ENCODE measurements around the gene A2ML1. TPM values are rescaled to one million over a fixed set of nuclear protein-coding genes. Genes with fewer than 3 reads are reported as not detected.
"Not testable (repeated sequence)": the region's sequence is repeated elsewhere in the genome, so short reads cannot be mapped to it uniquely, and the experiment has no call there.

The A2ML1 gene
- total RNA-seq, 1 donor from 2014 or later, result not detected

DNA sequence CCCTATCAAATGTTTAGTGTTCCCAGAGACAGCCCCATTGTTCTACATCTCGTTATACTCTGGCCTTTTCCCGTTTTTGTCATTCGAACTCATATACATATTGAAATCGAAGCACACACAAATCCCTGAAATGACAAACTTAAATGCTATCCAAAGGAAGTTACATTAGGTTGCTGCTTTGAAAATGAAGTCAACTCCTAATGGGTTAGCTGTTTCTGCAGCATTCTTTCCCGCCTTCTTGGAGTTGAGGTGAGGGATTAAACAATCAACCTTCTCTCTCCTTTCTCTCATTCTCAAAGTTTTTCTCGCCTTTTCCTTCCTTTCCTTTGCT, 91.2 kb downstream of the A2ML1 start:
- H3K4me1 ChIP-seq (ENCODE audit: control insufficient read depth in 3 of 3, insufficient read depth in 3 of 3, low read length in 3 of 3), result peaks cover 12 to 18% (median 17%) of the 10 kb centered on the region in 3 donors
- no peaks in the 10 kb centered on the region for H3K9me3 ChIP-seq (ENCODE audit: control insufficient read depth in 3 of 3, low read length in 3 of 3)
- peak overlapping the region; percentile 75 for H3K27ac ChIP-seq (ENCODE audit: low read depth, low read length)
- H3K9ac ChIP-seq (ENCODE audit: low read depth in 1 of 3, low read length in 3 of 3), result peak overlapping the region; percentile 35 to 67 (median 65)
- peak overlapping the region; percentile 82 to 92 (median 89) for H3K4me3 ChIP-seq (ENCODE audit: low read length in 3 of 3)
- H3K36me3 ChIP-seq (ENCODE audit: control insufficient read depth in 3 of 3, insufficient read depth in 3 of 3, low read length in 3 of 3), result peaks cover 0 to 4% (median 4%) of the 10 kb centered on the region in 3 donors
- no peaks in the 10 kb centered on the region for H3K27me3 ChIP-seq (ENCODE audit: control insufficient read depth in 3 of 3, insufficient read depth in 3 of 3, low read length in 3 of 3)

DNA sequence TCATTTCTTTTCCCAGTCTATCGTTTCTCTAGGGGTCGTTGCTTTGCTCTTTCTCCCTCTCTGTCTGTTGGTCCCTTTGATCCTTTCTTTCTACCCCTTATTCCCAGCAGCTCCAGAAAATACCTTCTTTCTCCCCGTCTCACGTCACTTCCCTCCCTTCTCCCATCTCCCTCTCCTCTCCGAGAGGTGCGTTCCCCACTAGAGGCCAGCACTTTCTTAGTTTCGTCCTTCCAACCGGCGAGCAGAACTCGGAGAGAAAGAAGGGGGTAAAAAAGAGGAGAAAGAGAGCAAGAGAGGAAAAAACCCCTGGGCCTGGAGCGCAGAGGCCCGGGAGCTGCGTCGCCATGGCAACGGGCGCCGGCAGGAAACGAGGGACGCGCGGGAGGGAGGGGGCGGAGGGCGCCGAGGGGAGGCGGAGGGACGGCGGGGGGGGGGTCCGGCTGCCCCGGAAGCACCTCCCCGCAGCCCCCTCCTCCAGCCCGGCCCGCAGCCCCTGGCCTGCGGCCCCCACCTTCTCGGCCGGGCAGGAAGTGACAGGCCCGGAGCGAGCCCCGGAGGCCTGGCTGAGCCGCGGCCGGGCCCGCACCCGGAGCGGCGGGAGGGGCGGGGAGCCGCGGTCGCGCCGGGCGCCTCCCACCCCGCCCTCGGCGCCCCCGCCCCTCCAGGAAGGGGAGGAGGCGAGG, 91.8 kb downstream of the A2ML1 start, which contains the start of gene PHC1:
PHC1 (plus strand) TSS at position 477 of the 683 bp plus-strand sequence. CDS start 3,169 bp downstream, outside the sequence.
- Histone ChIP-seq H3K4me1 (ENCODE audit: control insufficient read depth in 3 of 3, insufficient read depth in 3 of 3, low read length in 3 of 3) (peaks cover 12 to 18% (median 17%) of the 10 kb centered on the region in 3 donors), H3K27ac (ENCODE audit: low read depth, low read length) (peak within 1 kb of the TSS; percentile 75), H3K9ac (ENCODE audit: low read depth in 1 of 3, low read length in 3 of 3) (peak within 1 kb of the TSS; percentile 61 to 72 (median 65)), H3K4me3 (ENCODE audit: low read length in 3 of 3) (peak within 1 kb of the TSS; percentile 82 to 92 (median 89))
- H3K36me3 ChIP-seq (ENCODE audit: control insufficient read depth in 3 of 3, insufficient read depth in 3 of 3, low read length in 3 of 3); H3K9me3 ChIP-seq (ENCODE audit: control insufficient read depth in 3 of 3, low read length in 3 of 3); H3K27me3 ChIP-seq (ENCODE audit: control insufficient read depth in 3 of 3, insufficient read depth in 3 of 3, low read length in 3 of 3): not testable (repeated sequence)

DNA sequence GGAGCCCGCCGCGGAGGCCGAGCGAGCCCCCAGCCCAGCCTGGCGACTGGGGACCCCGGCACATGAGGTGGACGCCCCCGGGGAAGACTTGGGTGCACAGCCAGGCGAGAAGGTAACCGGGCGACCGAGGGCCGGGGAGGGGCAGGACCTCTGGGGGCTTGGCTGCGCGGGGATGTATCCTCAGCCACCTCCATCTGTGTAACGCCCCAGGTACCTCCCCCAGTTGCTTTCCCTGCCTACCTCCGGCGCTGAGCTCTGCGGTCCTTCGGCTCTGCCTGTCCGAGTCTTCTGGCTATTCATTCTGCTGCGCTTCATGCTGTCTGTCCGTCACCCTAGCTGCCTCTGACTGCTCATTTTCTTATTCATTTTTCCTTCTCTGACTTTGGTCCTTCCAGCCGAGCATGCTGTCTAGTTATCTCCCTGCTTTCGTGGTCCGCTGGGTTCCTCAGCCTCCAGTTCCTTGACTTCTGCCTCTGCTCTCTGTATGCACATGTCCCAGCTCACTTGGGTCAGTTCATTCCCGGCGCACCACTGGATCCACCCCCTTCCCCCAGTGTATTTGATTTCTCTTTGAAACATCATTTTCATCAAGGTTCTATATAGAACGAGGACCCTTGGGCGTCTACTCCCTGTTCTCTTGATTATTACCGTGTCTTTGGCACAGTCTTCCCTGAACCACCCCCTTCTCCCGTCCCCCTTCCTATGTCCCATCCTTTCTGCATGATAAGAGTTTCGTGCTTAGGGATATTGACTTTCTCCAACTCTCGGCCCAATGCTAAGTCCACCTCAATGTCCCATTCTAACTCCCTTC, 92.5 kb downstream of the A2ML1 start:
- Histone ChIP-seq H3K36me3 (ENCODE audit: control insufficient read depth in 3 of 3, insufficient read depth in 3 of 3, low read length in 3 of 3) (peaks cover 2 to 13% (median 10%) of the 10 kb centered on the region in 3 donors), H3K4me1 (ENCODE audit: control insufficient read depth in 3 of 3, insufficient read depth in 3 of 3, low read length in 3 of 3) (peaks cover 12 to 18% (median 17%) of the 10 kb centered on the region in 3 donors), H3K9me3 (ENCODE audit: control insufficient read depth in 3 of 3, low read length in 3 of 3) (no peaks in the 10 kb centered on the region), H3K27me3 (ENCODE audit: control insufficient read depth in 3 of 3, insufficient read depth in 3 of 3, low read length in 3 of 3) (no peaks in the 10 kb centered on the region), H3K27ac (ENCODE audit: low read depth, low read length) (no peak overlapping the region), H3K4me3 (ENCODE audit: low read length in 3 of 3) (peak overlapping the region; percentile 71 to 86 (median 80)), H3K9ac (ENCODE audit: low read depth in 1 of 3, low read length in 3 of 3) (peak overlapping the region; percentile 48 to 72 (median 61))

DNA sequence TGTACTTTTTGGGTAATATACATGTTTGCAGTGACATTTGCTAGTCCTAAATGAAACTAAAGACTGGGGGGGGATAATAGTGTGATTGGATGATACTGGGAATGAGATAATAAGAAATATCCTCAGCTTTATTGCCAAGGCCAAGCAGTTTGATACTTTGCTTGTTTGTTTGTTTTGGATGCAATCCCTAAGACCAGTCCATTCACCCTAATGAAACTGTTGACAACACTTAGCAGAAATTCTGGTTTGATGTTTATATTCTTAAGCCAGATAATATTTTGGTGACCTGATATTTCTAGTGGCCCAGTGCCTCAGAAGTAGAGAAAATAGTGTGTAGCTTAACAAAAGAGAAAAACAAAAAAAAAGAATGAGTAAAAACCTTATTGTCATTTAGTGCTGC, 93.7 kb downstream of the A2ML1 start:
- Histone ChIP-seq H3K9ac (ENCODE audit: low read depth in 1 of 3, low read length in 3 of 3) (no peak overlapping the region), H3K9me3 (ENCODE audit: control insufficient read depth in 3 of 3, low read length in 3 of 3) (no peaks in the 10 kb centered on the region), H3K27ac (ENCODE audit: low read depth, low read length) (no peak overlapping the region), H3K27me3 (ENCODE audit: control insufficient read depth in 3 of 3, insufficient read depth in 3 of 3, low read length in 3 of 3) (no peaks in the 10 kb centered on the region), H3K4me3 (ENCODE audit: low read length in 3 of 3) (no peak overlapping the region), H3K4me1 (ENCODE audit: control insufficient read depth in 3 of 3, insufficient read depth in 3 of 3, low read length in 3 of 3) (peaks cover 12 to 18% (median 17%) of the 10 kb centered on the region in 3 donors), H3K36me3 (ENCODE audit: control insufficient read depth in 3 of 3, insufficient read depth in 3 of 3, low read length in 3 of 3) (peaks cover 6 to 16% (median 14%) of the 10 kb centered on the region in 3 donors)

DNA sequence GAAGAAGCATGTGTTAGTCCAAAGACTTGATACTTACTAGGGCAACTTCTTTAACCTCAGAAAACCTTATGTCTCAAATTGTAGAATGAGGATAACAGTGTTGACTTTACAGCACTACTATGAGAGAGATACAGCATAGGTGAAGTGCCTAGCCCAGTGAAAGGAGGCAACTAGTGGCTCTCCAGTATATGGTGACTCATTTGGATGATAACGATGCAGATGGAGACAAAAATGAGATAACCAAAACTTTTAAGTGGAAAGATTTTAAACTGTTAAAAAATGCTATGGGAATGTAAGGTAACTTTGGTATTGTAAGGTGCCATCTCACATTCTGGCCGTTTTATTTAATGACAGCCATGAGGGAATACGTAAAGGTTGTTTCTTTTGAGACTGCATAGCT, 94.6 kb downstream of the A2ML1 start:
- Histone ChIP-seq H3K9me3 (ENCODE audit: control insufficient read depth in 3 of 3, low read length in 3 of 3) (no peaks in the 10 kb centered on the region), H3K4me1 (ENCODE audit: control insufficient read depth in 3 of 3, insufficient read depth in 3 of 3, low read length in 3 of 3) (peaks cover 12 to 18% (median 17%) of the 10 kb centered on the region in 3 donors), H3K36me3 (ENCODE audit: control insufficient read depth in 3 of 3, insufficient read depth in 3 of 3, low read length in 3 of 3) (peaks cover 6 to 22% (median 15%) of the 10 kb centered on the region in 3 donors), H3K4me3 (ENCODE audit: low read length in 3 of 3) (no peak overlapping the region), H3K9ac (ENCODE audit: low read depth in 1 of 3, low read length in 3 of 3) (no peak overlapping the region), H3K27ac (ENCODE audit: low read depth, low read length) (no peak overlapping the region), H3K27me3 (ENCODE audit: control insufficient read depth in 3 of 3, insufficient read depth in 3 of 3, low read length in 3 of 3) (no peaks in the 10 kb centered on the region)

DNA sequence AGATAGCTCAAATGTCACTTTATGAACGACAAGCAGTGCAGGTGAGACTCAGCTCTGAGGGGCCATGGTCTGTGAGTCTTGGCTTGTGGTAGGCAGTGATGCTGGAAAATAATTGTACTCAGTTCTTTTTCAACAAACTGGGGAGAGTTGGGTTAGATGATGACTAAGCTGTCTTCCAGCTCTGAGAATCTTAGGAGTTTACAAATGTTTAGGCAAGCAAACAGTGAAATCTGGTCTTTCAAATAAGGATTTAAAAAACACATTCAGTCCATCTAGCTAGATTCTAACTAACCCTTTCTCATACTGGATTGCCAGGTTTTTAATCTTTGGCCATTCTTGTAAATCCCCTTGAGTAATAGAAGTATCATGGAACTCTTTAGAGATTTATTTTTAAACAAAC, 95.3 kb downstream of the A2ML1 start:
- Histone ChIP-seq H3K9me3 (ENCODE audit: control insufficient read depth in 3 of 3, low read length in 3 of 3) (no peaks in the 10 kb centered on the region), H3K36me3 (ENCODE audit: control insufficient read depth in 3 of 3, insufficient read depth in 3 of 3, low read length in 3 of 3) (peaks cover 6 to 26% (median 22%) of the 10 kb centered on the region in 3 donors), H3K4me1 (ENCODE audit: control insufficient read depth in 3 of 3, insufficient read depth in 3 of 3, low read length in 3 of 3) (peaks cover 12 to 18% (median 17%) of the 10 kb centered on the region in 3 donors), H3K27me3 (ENCODE audit: control insufficient read depth in 3 of 3, insufficient read depth in 3 of 3, low read length in 3 of 3) (no peaks in the 10 kb centered on the region), H3K27ac (ENCODE audit: low read depth, low read length) (no peak overlapping the region), H3K4me3 (ENCODE audit: low read length in 3 of 3) (no peak overlapping the region), H3K9ac (ENCODE audit: low read depth in 1 of 3, low read length in 3 of 3) (no peak overlapping the region)

DNA sequence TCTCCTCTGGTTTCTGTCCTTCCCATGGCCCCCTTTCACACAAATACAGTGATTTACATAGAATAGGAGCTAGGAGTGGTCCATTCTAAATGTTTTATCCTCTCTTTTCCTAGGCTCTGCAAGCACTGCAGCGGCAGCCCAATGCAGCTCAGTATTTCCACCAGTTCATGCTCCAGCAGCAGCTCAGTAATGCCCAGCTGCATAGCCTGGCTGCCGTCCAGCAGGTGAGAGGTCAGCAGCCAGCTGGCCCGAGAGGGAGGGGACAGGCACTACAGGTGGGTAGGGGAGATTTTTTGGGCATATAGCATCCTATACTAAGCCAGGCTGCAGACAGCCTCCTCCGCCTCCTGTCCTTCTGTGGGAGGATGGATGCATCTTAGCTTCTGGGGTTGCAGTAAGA, 97.2 kb downstream of the A2ML1 start:
- not testable (repeated sequence) for H3K9me3 ChIP-seq (ENCODE audit: control insufficient read depth in 3 of 3, low read length in 3 of 3); H3K4me1 ChIP-seq (ENCODE audit: control insufficient read depth in 3 of 3, insufficient read depth in 3 of 3, low read length in 3 of 3); H3K4me3 ChIP-seq (ENCODE audit: low read length in 3 of 3); H3K27ac ChIP-seq (ENCODE audit: low read depth, low read length); H3K9ac ChIP-seq (ENCODE audit: low read depth in 1 of 3, low read length in 3 of 3); H3K27me3 ChIP-seq (ENCODE audit: control insufficient read depth in 3 of 3, insufficient read depth in 3 of 3, low read length in 3 of 3)
- H3K36me3 ChIP-seq (ENCODE audit: control insufficient read depth in 3 of 3, insufficient read depth in 3 of 3, low read length in 3 of 3), result peaks cover 6 to 30% (median 27%) of the 10 kb centered on the region in 3 donors

DNA sequence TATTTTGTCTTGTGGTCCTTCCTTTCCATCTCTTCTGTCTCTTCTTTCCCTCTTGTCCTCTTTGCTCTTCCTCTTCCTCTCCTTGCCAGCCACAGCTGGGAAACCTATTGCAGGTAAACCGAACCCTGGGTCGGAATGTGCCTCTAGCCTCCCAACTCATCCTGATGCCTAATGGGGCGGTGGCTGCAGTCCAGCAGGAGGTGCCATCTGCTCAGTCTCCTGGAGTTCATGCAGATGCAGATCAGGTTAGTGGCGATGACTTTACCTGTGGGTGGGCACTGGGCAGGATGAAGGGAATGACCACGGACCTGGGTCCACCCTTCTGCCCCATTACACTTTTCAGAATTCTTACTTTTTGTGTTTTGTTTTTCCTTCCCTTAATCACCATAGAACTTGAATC, 100.1 kb downstream of the A2ML1 start:
- H3K9me3 ChIP-seq (ENCODE audit: control insufficient read depth in 3 of 3, low read length in 3 of 3), result no peaks in the 10 kb centered on the region
- H3K36me3 ChIP-seq (ENCODE audit: control insufficient read depth in 3 of 3, insufficient read depth in 3 of 3, low read length in 3 of 3), result peaks cover 6 to 33% (median 30%) of the 10 kb centered on the region in 3 donors
- H3K27me3 ChIP-seq (ENCODE audit: control insufficient read depth in 3 of 3, insufficient read depth in 3 of 3, low read length in 3 of 3), result no peaks in the 10 kb centered on the region
- no peak overlapping the region for H3K9ac ChIP-seq (ENCODE audit: low read depth in 1 of 3, low read length in 3 of 3)
- no peak overlapping the region for H3K4me3 ChIP-seq (ENCODE audit: low read length in 3 of 3)
- no peaks in the 10 kb centered on the region for H3K4me1 ChIP-seq (ENCODE audit: control insufficient read depth in 3 of 3, insufficient read depth in 3 of 3, low read length in 3 of 3)
- H3K27ac ChIP-seq (ENCODE audit: low read depth, low read length), result no peak overlapping the region
